M059J (cell line): ENCODE measurements around the gene STRA8. TPM values are rescaled to one million over a fixed set of nuclear protein-coding genes. Genes with fewer than 3 reads are reported as not detected.

ENCODE experiments used
- DNase-seq: peaks from one replicate; pipeline ENCODE4 v3.0.0-alpha.2; 2012; ENCODE audit warnings: low read depth
- total RNA-seq: library from RNA; depleted of rRNA; stranded (reverse); fragments of >200 nt; shearing (Covaris generic); gene quantifications from 2 replicates; pipeline ENCODE4 v1.2.3, GENCODE V29; 2014

STRA8 gene
- total RNA-seq, 1 experiment from 2014 or later: not detected

GRCh38 chr7:135238112-135238744, 4.6 kb downstream of the STRA8 start:
- DNase-seq: no peak

DNA sequence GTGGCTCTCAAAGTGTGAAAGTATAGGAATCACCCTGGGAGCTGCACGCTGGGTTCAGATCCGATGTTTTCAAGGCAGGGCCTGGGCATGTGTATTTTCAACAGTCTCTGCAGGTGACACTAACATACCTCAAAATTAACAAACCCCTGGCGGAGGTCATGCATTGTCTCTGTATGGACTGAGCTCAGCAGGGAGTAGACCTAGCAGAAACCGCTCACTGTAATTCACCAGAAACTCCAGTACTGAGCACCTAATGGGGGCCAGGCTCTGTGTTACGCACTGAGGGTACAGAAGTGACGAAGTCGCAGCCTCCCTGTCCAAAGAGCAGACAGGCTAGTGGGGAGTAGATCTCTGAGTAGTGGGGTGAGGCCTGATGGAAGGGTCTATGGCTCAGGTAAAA, 5.6 kb downstream of the STRA8 start:
- DNase-seq: no peak

DNA sequence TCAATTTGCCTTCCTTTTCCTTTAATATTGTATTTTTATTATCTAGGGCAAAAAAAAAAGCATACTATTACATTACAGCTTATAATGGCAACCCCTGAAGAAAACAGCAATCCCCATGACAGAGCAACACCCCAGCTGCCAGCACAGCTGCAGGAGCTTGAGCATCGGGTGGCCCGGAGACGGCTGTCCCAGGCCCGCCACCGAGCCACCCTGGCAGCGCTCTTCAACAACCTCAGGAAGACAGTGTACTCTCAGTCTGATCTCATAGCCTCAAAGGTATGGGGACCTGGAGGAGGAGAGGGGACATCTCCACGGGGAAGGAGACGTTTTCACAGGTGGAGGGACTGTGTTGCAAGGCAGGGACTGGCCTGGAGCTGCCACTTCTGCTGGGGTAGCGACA, 6.8 kb downstream of the STRA8 start:
- no peak for DNase-seq

- DNase-seq: no peak
Observed at GRCh38 chr7:135242096-135242684, 8.6 kb downstream of the STRA8 start.

- no peak for DNase-seq
Observed at GRCh38 chr7:135245226-135246190, 11.9 kb downstream of the STRA8 start.

DNA sequence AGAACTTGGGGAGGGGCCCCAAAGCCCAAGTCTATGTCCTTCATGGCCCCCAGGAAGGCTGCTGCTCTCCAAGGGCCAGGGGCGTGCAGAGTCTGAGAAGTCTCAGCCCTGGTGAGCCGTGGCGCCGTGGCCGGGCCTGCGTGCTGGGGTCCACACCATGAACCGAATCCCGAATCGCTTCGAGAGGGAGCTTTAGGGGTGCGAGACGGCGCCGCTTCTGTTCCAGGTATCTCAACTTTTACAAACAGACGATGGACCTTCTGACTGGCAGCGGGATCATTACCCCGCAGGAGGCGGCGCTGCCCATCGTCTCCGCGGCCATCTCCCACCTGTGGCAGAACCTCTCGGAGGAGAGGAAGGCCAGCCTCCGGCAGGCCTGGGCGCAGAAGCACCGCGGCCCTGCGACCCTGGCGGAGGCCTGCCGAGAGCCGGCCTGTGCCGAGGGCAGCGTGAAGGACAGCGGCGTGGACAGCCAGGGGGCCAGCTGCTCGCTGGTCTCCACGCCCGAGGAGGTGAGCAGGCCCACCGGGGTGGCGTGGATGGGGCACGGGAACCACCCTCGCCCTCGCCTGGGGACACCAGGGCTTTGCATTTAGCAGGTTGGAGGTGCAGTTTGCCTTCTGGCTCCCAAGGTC, 12.7 kb downstream of the STRA8 start:
- DNase-seq: no peak

DNA sequence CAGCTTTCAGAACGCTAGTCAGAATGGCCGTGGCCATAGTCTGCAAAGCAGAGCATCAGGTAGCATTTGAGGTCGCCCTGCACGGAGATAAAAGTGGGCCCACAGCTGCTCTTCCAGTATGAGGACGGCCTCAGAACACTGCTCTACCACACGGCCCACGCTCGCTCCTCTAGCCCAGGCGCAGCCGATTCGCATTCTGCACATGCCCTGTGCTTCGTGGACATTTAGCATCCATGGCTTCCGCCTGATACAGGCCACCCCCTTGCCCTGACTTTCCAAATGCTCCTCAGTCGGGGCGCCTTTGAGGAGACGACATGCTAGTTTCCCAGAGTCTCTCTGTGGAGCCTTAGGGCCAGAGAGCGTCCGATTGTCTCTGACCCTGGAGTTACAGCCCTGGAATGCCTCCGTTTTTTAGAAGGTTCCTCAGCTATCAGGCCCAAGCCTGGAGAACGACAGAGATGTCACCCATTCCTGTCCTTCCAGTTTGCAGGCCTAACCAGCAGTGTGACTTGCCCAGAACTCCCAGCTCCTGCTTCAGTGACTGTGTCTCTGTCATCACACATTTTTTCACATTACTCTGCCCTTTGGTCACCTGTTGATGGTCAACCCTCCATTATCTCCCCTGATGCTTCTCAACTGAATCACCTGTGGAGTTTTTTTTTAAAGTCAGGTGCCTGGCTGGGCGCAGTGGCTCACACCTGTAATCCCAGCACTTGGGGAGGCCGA, 14.3 kb downstream of the STRA8 start:
- no peak for DNase-seq

DNA sequence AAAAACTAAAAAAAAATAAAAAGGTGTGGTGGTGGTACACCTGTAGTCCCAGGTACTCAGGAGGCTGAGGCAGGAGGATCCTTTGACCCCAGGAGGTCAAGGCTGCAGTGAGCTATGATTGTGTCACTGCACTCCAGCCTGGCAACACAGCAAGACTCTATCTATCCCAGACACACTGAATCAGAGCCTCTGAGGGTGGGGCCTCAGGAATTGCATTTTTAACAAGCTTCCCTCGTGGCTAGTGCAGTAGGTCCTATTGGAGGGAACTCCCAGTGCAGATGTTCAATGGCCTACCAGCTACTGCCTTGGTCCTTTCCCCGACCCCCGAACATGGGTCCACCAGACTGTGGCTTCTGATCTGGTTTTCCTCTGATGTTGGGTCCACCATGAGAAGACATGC, 14.9 kb downstream of the STRA8 start:
- DNase-seq: no peak

GRCh38 chr7:135251496-135252391, 18.1 kb downstream of the STRA8 start:
- DNase-seq: no peak

DNA sequence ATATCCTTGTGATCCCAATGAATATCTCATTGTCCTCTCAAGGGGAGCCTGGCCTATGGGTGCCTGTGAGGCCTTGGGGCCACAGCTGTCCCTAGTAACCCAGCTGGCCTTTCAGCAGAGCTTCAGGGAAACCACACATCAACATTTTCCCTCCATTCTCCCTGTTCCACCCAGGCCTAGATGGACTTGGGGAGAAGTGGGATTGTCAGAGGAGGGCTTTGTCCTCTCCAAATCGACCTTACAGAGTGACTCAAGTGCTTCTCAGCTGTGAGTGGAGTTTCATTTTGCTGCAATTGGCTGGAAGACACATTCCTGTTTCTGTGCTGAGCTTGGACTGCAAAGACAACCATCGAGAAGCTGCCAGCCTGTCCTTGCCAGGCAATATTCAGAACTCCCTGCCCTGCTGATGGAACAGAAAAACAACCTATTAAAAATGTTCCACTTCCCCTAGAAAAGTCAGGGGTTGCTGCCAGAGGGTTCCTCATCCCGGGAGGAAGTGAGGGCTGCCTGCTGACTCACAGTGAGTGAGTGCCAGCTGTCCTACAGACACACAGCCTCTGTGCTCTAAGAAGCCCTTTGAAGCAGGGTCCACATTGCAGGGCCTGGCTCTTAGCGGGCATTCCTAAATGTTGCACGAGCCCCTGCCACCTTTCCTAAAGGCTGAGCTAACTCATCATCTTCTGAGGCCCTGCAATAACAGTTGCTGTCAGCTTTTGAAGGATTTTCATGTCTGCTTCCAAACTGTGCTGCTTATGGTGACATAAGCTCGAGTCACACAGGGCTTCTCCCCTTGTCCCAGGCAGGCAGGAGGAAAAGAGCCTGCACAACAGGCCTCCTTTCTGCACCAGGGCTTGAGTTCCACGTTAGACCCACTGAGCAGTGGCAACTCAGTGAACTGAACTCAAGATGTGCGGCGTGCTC, 20.5 kb downstream of the STRA8 start:
- peak; percentile 81 for DNase-seq

DNA sequence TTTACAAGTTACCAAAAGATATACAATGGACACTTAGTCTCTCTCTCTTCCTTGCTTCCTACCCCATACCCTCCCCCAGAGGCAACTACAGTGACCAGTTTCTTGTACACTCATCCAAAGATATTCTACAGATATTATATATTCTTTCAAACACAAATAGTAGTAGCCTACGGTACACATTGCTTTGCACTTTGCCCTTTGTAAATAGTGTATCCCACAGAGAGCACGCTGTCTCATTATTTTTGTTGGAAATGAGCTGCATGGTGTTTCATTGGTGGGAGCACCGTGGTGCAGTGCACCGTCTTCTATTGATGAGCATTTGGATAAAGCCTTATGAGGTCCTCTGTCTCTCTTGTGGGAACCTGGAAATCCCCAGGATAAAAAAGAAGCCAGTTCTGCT, 24.2 kb downstream of the STRA8 start:
- no peak for DNase-seq

GRCh38 chr7:135258585-135258984, 24.9 kb downstream of the STRA8 start:
- no peak for DNase-seq

DNA sequence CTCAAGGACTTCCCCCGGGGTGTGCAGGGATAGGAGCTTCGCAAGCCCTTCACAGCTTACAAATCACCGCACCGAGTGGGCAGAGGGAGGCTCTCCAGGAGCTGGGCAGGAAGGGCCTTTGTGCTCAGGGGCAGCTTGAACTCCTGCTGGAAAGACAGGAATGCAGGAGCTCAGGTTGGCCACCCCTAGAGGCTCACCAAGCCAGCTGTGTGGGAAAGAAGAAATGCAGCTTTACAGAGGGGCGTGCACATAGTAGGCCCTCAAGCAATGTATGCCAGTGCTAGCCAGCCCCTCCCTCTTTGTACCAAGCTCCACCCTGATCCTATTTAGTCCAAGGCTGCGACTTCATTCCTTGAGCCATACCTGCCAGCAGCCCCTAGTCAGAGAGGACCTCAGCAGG, 26.1 kb downstream of the STRA8 start:
- no peak for DNase-seq

GRCh38 chr7:135260470-135260869, 26.8 kb downstream of the STRA8 start:
- DNase-seq: no peak

DNA sequence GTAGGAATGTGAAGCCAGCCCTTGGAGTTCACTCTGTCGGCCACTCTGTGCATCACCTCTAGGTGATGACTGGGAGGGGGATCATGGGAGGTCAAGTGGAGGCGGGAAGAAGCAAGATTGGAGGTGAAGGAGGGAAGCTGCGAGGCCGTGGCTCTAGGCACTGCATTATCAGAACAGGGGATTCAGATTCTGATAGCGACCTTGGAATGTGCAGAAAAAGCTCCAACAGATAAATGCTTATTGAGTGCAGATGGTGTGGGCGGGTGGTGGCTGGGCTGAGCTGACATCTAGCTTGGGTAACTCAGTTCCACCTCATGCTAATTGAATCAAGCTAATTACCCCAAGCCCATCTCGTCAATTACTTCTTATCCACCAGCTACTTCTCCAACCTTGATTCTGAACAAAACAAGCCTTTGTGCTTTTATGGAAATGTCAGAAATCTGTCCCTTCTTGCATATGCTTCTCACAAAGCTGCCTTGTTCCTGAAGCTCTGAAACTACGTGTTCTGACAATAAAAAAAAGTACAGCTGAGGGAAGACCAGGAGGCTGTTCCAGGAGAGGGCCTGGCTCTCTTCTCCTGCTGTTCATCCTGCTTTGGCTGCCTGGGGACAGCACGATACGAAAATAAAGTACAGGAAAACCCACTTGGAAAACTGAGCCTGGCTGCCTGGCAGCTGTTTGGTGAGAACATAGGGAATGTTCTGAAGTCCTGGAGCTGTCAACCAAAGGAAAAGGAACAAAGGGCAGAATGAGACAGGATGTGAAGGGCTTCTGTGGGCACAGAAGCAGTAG, 27.5 kb downstream of the STRA8 start:
- DNase-seq: no peak

GRCh38 chr7:135262623-135263320, 29.1 kb downstream of the STRA8 start:
- DNase-seq: peak; percentile 10

DNA sequence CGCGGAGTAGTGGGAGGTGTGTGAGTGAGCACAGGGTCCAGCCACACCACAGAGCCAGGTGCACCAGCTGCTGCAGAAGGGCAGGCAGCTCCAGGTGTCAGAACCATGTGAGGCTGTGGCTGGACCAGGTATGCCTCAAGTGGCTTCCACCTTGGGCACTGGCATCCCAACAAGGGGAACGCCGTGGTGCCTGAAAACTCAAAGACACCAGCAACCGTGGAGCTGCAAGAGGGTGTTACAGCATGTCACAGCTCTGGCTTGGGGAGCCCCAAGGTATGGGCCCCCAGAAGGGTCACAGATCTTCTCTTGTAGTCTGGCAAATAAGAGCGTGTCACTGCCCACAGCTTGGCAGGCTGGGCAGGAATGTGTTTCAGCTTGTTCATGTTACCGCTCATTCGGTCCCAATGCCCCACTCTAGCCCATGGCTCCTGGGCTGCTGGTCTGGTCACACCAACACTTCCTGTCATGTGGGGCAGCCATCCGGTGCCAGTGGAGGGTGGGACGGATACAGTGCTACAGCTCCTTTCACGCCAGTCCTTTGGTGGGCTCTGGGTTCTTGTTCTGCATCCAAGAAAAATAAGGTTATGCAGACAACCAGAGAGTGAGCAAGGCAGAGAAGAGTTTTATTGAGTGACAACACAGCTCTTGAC, 29.8 kb downstream of the STRA8 start:
- no peak for DNase-seq
